HG03354 (cell line): ENCODE data around the gene OLR1.

Source experiments
- ATAC-seq: cut with Tn5 transposase; IDR thresholded peaks from one replicate; pipeline ENCODE4 v1.9.1; 2021; ENCODE audit warnings: mild to moderate bottlenecking; ENCODE audit not compliant: unreplicated experiment, poor library complexity, severe bottlenecking

OLR1 gene

GRCh38 chr12:10113920-10114319 lies 58.0 kb downstream of the OLR1 start:
- no peak for ATAC-seq

- ATAC-seq, result no peak
These were observed 58.9 kb downstream of the OLR1 start for GRCh38 chr12:10113075-10113474.

GRCh38 chr12:10111451-10111850 lies 60.5 kb downstream of the OLR1 start:
- ATAC-seq, result no peak

GRCh38 chr12:10110256-10110844 lies 61.6 kb downstream of the OLR1 start:
- no peak for ATAC-seq
